NCI-H2196 (cell line): ENCODE measurements around the gene ZBED4.

Experiments
- DNase-seq: peaks from one replicate; lab custom pipeline; 2025; ENCODE audit not compliant: unreplicated experiment; lab: John Stamatoyannopoulos, UW

ZBED4 gene

DNA sequence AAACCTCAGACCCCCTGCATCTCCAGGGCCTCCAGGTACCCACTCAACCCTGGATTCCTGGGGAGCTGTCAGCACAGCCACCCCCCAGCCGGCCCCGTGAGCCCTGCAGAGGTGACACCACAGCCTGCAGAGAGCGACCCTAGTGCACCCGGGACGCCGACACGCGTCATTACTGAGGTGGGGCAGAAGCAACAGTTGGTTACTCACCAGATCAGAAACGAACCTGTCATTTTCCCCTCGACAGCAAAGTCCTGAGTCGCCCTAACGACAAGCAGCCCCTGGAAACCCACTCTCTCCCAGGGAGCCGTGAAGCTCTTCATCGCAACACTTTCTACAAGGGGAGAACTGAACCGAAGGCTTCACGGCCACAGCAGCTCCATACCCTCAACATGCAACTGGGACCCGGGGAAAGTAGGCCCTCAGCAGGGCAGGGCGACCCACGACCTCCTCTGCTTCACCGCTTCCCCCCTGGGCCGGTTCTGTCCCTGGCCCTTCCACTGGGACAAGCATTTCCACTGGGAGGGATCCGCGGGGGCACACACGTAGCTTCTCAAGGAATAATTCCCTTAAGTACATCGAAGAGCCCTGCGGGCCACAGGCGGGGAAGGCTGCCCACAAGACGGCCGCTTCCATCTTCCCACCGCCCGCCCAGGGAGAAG lies 27.6 kb upstream of the ZBED4 start:
- no peak for DNase-seq

DNA sequence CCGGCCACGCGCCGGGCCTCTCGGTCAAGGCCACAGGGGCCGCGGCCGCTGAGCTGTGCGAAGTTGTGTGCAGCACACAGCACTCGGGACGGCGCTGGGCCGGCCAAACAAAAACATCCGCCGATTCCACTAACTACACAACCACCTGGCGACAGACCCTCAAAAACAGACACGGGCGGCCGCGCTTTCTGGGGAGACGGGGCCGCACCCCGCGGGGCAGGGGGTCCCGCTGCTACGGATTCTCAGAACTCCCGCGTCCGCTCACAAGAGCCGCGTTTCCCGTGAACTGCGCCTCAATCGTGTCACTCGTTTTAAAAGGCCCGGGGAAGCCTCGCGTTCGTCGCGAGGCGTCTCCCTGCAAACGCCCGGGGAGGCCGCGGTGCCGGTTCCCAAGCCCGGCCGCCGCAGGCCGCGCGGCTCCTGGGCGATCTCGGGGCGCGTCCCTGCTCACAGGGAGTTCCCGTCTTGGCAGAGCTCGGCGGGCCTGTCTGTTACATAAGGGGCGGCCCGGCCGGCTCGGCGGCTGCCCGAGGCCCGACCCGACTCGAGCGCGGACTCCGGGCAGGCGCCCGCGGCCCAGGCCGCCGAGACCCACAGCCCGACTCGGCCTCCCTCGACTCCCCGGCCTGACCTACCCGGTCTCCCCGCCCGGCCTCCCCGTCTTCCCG lies 26.9 kb upstream of the ZBED4 start:
- DNase-seq = no peak

DNA sequence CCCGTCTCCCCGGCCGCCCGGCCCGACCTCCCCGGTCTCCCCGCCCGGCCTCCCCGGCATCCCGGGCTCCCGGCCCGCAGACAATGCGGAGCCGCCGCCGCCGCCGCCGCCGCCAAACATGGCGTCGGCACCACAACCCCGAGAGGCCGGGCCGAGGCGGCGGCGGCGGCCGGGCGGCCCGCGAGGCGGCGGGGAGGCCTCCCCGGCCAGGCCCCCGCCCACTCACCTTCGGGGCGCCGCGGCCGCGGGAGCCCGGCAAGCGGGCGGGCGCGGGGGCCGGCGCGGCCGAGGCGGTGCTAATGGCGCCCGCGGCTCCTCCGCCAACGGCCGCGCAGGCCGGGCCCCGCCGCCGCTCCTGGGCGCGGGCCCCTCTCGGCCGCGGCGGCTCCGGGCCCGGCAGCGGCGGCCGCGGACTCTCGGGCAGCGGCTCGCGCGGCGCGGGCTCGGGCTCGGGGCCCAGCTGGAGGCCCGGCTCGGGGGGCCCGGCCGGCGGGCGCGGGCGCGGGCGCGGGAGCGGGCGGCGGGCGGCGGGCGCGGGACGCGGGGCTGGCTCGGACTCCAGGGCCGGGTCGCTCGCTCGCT lies 26.3 kb upstream of the ZBED4 start:
- DNase-seq = no peak

DNA sequence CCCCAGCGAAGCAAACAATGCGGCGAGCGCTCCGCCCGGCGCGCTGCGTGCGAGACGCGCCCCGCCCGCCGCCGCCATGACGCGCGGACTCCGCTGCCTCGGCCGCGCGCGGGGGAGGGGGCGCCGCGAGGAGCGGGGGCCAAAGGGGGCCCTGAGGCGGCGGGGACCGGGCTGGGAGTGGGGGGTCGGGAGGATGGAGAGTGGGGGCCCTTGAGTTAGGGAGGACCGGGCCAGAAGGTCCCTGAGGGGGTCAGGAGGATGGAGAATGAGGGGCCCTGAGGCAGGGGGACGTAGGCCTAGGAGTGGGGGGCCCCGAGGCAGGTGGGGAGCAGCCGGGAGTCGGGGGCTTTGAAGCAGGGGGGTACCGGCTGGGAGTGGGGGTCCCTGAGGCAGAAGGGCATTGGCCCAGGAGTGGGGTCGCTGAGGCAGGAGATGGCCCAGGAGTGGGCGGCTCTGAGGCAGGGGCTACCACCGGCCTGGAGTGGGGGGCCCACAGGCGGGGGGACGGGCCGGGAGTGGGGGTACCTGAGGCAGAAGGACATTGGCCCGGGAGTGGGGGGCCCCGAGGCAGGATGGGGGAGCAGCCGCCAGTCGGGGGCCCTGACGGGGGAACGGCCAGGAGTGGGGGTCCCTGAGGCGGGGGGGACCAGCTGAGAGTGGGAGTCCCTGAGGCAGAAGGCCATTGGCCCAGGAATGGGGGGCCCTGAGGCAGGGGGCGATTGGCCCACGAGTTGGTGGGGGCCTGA lies 25.6 kb upstream of the ZBED4 start, which contains the start of gene BRD1:
TSS of gene BRD1 (minus strand) at position 21 of the 746 bp plus-strand sequence. CDS start 3,556 bp downstream, outside the sequence.
- DNase-seq = peak; percentile 29

DNA sequence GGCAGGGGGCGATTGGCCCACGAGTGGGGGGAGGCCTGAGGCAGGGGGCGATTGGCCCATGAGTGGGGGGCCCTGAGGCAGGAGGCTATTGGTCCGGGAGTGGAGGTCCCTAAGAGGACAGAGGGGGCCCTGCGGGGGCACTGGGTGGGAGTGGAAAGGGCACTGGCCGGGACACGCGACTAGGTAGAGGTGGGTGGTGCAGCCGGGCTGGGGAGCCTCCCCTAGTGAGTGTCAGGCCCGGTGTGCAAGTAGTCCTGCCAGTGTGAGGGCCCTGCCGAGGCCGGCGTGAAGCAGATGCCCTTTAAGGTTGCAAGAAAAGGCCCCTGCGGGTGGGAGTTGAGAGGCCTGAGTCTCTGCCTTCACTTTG lies 25.1 kb upstream of the ZBED4 start:
- no peak for DNase-seq

DNA sequence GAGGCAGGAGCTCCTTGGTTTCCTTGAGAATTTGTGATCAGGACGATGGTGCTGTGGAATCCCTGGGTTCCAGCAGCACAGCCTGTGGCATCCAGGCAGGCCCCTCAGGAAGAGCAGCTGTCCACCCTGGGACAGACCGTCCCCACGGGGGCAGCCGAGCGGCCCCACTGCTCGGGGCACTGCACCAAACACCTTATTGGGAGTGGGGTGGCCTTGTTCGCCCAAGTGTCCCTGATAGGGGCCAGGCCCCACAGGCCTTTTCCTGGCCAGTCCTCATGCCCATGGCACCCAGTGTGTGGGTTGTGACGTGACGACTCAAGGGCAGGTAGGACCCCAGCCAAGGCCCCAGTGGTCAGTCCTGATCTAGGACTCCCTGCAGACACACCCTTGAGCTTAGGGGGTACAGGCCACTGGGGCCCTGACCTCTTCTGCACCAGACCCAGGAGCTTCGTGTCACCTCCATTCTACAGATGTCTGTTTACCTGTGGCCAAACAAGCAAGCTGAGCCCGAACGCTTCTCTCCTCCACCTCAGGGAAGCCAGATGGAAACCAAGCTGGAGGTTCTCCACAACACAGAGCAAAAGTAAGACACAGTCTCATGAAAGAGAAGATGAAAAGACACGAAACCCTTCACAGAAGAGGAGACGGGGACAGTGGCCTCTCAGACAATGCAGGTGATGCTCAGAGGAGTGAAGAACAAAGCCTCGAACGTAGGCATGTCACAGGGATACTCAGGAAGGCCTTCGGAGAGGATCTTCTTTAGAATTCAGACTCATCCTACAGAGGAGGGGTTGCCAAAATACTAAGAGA lies 24.4 kb upstream of the ZBED4 start:
- DNase-seq = no peak

DNA sequence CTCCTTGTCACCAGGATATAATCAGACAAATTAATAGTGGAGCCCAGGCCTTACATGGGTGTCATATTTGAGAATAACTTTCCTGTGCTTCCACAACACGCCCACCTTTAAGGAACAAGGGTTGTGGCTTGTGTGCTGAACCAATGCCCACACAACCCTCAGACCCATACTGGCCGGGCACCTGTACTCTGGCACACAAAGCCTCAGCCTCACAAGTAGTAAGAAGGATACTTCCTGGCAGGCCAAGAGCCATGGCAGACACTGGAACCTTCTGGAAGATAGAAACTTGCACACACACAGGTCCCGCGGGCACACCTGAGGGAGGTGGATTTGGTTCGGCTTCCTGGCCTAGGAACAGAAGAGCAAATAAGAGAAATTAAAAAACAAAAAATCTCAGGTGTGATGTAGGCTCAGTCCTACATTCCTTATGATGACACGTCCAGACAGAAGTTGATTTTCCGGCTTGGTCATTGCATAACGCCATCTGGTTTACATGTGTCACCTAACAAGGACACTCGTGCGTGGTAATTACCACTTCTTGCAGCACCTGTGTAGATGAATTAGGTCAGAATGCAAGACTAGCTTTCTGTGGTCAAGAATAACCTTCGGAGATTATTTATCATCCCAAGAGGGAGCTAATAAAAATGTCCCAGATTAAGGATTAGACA lies 20.2 kb upstream of the ZBED4 start:
- DNase-seq = no peak

DNA sequence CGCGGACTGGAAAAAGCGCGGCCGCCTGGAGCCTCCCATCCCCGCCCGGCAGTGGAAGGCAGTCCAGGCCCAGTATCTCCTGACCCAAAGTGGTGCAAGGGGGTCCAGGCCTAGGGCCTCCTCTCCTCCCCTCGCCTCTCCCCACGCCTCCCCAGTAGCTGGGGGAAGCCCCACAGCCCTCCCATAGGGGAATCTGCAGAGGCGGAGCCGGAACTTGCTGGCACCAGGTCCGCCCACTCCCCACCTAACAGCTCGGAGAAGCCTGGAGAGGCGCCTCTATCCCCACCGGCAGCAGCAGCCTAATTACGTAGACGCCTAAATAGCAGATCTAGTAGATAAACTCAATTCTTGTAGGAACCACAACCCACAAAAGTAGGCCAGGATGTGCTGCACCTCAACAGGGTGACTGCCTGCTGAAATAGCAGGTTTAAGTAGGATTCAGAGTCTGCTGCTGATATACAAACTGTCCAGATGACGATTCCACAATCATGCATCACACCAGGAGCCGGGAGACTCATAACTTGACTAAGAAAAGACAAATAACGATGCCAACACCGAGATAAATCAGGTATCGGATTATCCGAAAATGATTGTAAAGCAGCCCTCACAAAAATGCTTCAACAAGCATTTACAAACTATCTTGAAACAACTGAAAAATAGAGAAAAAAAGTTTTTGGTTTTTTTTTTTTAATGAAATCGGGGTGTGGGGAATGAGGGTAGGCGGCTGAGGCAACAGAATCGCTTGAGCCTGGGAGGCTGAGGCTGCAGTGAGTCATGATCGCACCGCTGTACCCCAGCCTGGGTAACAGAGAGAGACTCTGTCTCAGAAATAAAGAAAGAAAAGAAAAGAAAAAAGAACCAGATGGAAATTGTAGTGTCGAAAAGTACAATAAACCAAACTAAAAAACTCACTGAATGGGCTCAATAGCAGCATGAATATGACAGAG lies 14.6 kb upstream of the ZBED4 start:
- no peak for DNase-seq

DNA sequence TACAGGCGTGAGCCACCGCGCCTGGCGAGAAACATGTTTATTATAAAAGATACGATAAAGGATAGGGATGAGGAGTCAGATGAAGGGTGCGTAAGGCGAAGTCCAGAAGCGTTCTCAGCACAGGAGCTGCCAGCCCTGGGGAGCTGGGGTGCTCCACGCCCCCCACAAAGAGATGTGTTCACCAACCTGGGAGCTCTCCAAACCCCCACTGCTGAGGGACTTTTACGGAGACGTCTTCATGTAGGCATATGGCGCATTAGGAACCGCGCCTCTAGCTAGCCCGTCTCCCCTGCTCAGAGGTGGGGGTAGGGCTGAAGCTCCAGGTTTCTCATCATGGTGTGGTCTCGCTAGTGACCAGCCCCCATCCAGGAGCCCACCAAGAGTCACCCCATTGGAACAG lies 8.4 kb upstream of the ZBED4 start:
- DNase-seq = no peak

DNA sequence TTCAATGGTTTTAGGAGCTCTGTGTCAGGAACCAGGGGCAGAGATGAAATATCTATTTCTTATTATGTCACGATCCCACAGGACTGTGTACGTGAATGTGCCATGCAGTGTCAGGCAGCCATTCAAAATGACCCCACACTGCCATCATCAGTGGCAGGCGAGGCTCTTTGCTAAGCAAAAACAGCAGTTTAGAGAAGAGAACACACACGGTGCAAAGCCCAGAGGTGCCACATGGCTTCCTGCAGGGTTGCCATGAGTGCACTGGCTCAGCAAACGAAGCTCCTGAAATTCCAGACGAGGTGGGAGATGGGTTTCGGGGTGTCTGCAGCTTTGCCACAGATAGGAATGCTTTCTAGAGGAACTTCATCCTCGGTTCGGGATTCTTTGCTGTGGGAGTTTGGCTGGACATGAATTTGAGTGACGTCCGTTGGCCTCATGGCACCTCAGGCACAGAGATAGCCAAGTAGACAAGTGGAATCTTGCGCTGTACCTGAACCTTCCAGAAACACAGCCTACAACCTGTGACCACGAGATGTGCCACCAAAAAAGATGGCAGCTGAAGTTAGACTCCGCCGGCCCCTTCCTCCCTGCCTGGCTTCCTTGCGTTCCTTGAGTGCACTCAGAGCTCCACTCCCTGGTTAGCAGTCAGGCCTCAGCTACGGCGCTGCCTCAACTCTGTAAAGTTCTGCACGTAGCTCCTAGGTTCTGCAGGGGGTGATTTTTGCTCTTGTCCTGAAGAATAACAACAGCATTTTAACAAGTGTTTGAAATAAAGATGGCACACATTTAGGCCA lies 7.8 kb upstream of the ZBED4 start:
- DNase-seq = no peak

DNA sequence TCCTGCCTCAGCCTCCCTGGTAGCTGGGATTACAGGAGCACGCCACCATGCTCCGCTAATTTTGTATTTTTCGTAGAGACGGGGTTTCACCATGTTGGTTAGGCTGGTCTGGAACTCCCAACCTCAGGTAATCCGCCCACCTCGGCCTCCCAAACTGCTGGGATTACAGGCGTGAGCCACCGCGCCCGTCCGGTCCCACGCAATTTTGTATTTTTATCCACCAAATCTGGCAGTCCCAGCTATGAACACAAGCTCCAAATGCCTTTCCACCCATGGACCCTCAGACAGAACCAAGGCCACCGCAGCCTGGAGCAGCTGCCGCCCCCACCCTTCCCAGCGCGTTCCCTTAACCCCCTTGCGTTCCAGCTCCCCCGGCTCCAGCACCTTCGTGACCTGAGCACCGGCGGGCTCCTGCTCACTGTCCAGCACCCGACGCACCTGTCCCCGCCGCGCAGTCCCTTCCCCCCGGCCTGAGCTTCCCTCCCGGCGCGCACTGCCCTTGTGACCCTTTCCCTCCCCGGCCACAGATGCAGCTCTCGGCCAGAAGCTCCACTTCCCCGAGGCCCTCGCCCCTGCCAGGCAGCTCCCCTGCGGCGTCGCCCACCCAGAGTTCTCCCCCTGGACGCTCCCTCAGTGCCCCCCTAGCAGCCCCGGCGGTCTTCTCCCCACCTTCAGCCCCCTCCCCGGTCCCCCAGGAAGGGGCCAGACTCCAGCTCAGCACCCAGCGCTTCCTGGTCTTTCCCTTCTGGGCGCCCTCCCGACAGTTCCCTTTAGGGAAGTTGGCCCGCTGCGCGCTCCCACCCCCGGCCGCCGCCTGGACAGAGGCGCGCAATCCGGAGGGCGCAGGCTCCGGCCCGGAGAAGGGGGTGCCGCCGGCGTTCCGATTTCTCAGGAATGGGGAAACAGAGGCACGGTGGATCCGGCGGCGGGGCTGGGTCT lies 5.6 kb upstream of the ZBED4 start:
- DNase-seq = no peak

DNA sequence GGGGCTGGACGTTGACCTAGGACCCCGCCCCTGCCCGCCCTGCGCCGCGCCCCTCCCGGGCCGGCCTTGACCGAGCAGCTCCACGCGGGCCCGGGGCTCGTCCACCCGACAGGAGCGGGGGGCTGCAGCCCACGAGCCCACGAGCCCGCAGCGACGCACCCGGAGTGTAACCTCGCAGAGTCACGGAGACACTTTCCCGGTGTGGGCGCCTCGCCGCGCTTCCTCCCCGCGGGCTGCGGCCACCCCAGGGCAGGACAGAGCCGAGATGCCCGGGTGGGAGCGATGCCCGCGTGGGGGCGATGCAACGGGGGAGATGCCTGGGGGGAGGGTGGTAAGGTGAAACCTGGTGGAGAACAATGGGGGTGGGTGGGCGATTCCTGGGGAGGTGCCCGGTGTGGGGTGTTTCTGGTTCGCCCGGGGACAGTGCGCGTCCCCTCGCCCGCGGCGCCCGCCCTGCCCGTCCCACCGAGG lies 4.9 kb upstream of the ZBED4 start:
- DNase-seq = no peak

DNA sequence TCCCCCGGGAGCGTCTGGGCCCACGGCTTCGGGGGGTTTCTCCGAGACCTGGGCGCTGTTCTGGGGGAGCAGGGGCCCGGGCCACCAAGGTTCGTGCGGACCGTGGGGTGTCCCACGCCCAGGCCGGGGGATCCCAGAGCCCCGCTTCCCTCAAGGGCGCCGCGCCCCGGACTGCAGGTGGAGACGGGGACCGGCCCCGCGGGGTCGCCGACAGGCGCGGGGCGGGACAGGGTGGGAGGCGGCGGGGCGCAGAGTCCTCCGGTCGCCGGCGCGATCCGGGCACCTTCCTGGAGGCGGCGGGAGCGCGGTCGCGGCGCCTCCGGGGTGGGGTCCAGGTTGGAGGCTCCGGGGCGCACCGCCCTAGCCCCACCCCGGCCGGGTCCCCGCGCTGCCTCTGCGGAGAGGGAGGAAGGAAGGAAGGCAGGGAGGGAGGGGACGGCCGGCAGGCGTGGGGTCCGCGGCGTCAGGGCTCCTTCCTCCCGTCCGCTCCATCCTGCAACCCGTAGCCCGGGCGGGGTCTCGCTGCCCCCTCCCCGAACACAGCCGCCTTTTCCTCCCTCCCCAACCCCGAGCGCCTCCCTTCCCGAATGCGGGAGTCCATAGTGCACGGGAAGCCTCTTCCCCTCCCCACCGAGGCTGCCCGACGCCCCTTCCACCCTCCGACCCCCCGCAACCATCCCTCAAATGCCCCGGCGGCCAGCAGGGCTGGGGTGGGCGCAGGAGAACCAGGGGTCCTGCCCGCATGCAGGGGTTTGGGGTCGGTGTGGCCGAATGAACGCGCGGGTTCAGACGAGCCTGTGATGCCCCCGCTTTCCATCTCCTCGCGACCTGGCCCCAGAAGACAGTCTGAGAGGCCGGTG lies 4.3 kb upstream of the ZBED4 start:
- DNase-seq = no peak

DNA sequence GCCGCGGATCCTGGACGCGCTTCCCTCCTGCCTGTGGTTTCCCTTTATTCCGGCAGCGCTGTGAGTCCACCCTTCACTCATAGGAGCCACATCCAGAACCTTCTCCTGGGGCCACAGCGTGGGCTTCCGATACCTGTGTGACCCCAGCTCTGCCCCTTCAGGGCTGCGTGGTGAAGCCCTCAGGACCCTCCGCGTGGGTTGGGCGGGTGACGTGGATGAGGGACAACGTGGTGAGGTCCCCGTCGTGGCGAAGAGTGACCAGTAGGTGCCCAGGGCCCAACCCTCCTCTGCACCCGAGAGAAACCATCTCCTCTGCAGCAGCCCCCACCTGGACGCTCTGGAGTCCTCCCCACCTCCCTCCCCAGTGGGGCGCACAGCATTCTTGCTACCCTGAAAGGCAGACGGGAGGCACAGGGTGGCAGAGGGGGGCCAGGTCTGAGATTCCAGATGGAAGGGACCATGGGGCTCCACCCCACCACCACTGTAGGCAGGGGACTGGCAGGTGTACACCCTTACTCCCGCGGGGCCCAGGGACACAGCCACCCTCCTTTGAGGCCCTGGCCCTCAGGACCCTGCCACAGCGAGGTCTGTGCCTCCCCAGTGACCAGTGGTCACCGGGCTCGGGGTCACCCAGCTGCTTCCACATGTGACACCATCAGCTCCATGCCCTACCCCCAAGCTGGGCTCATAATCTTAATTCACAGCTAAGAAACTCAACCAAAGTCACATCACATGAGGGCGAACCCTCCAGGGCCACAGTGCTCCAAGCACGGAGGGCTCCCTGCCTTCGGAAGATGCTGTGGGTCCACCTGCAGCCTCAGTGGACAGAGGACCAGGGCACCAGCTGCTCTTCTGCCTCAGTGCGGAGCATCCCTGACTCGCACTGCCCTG lies 3.4 kb upstream of the ZBED4 start:
- DNase-seq = no peak
